ES-I3 (cell line): ENCODE data around the gene GAPT.

ENCODE experiments used
- H3K36me3 ChIP-seq: 2 replicates; pipeline ENCODE4 v1.6.1; 2013; ENCODE audit warnings: mild to moderate bottlenecking, low read length, control low read depth, moderate library complexity; ENCODE audit not compliant: insufficient read depth
- H3K4me1 ChIP-seq: 2 replicates; pipeline ENCODE4 v1.6.1; 2013; ENCODE audit warnings: mild to moderate bottlenecking, control low read depth, low read length; ENCODE audit not compliant: insufficient read depth
- H3K9ac ChIP-seq: 2 replicates; pipeline ENCODE4 v1.6.1; 2013; ENCODE audit warnings: low read depth, mild to moderate bottlenecking, low read length, moderate library complexity
- H3K9me3 ChIP-seq: 2 replicates; pipeline ENCODE4 v1.6.1; 2013; ENCODE audit warnings: mild to moderate bottlenecking, low read length, moderate library complexity; ENCODE audit not compliant: control insufficient read depth, insufficient read depth

GAPT gene

DNA sequence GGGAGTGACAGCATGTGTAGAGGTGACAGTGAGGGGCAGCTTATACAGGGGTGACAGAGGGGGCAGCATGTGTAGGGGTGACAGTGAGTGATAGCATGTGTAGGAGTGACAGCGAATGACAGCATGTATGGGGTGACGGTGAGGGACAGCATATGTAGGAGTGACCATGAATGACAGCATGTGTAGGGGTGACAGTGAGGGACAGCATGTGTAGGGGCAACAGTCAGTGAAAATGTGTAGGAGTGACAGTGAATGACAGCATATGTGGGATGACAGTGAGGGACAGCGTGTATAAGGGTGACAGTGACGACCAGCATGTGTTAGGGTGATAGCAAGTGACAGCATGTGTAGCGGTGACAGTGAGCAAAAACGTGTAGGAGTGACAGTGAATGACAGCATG, 9.4 kb upstream of the GAPT start:
- H3K4me1 ChIP-seq: no peaks in the 10 kb centered on the region
- H3K9ac ChIP-seq: no peak overlapping the region

DNA sequence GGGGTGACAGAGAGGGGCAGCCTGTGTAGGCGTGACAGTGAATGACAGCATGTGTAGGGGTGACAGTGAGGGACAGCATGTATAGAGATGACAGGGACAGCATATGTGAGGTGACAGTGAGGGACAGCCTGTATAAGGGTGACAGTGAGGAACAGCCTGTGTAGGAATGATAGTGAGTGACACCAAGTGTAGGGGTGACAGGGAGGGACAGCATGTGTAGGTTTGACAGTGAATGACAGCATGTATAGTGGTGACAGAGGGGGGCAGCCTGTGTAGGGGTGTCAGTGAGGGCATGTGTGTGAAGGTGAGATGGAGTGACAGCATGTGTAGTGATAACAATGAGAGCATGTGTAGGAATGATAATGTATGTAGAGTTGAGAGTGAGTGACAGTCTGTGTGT, 8.7 kb upstream of the GAPT start:
- no peaks in the 10 kb centered on the region for H3K4me1 ChIP-seq
- no peaks in the 10 kb centered on the region for H3K9me3 ChIP-seq
- H3K36me3 ChIP-seq: no peaks in the 10 kb centered on the region
- no peak overlapping the region for H3K9ac ChIP-seq

More for the DNA sequence above, 9.4 kb upstream of the GAPT start:
- Histone ChIP-seq H3K36me3 (no peaks in the 10 kb centered on the region), H3K9me3 (no peaks in the 10 kb centered on the region)

DNA sequence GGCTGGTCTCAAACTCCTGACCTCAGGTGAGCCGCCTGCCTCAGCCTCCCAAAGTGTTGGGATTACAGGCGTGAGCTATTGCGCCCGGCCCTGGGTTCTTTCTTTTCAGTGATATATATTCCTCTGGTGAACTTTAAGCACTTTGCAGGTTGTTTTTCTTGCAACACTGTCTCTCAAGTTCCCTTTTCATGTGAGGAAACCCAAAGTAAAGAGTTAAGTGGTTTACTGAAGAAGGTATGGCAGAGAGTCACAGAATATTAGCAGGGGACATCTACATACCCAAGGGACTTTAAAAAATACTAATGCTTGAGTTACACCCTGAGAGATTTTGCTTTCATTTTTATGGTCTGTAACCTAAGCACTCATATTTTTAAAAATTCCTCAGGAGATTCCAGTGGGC, 6.7 kb upstream of the GAPT start:
- Histone ChIP-seq H3K9ac (no peak overlapping the region), H3K36me3 (no peaks in the 10 kb centered on the region), H3K9me3 (no peaks in the 10 kb centered on the region), H3K4me1 (no peaks in the 10 kb centered on the region)

DNA sequence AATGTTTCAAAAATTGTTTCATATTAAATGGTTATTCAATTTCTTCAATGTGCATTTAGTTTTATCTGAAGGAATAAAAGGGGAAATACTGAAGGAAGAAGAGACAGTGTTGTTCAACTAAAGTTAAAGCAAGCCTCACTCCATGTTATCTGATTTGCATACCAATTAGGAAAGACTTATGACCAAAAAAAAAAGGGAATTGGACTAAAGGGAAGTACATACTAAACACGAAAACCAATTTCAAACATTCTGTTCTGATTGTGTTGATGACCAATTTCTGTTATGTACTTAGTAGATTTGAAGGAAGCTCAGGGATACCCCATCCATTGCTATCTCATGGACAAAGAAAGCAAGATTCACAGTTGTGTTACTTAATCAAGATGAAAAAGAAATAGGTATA, 4.9 kb upstream of the GAPT start:
- H3K36me3 ChIP-seq: no peaks in the 10 kb centered on the region
- H3K9me3 ChIP-seq: no peaks in the 10 kb centered on the region; the same call in 1 of the 2 replicates
- H3K4me1 ChIP-seq: peaks cover 6% of the 10 kb centered on the region; the same call in 1 of the 2 replicates
- no peak overlapping the region for H3K9ac ChIP-seq

DNA sequence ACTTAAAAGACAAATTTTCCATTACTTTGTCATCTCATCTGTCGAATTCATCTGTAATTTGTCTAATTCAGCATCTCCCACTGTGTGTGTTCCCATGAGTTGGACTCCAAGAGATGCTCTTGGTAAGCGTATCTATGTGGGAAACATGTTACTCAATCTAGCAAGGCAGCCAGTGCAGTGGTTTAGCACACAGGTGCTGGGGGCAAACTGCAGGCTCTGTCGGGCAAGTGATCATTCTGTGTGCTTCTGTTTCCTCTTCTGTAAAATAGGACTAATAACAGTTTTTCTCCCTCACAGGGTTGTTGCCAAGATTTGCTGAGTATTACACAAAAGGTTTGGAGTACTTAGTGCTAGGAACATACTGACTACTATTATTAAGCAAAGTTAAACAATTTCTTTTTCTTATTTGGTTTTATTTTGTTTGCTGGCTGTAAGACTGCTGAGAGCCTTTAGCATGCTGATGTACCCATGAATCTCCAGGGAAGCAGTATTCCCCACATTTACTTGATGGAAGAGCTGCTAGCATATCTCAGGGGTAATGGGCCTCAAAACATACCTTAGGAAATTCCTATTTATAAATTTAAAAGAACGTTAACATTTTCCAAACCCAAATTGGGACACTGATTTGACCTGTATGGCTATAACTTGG, 709 bp upstream of the GAPT start:
- Histone ChIP-seq H3K4me1 (peaks cover 8% of the 10 kb centered on the region; the same call in 1 of the 2 replicates), H3K36me3 (no peaks in the 10 kb centered on the region), H3K9ac (no peak overlapping the region), H3K9me3 (no peaks in the 10 kb centered on the region; the same call in 1 of the 2 replicates)

DNA sequence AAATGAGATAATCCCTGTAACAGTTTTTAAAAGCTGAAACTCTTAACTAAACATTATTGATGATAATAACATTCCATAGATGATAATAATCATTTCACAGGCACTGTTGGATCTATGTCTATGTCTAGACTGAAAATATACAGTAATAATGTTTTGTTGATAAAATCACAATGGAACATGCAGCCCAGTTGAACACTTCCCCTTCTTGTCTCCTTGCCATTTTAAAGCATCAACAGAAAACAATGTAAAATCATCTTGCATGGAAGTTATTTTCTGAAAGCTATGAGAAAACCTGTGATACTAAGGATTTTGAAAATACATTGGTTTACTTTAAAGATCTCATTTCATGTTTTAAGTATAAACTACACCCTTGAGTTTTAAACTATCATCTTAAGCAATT, 1.9 kb downstream of the GAPT start:
- H3K36me3 ChIP-seq: no peaks in the 10 kb centered on the region
- H3K4me1 ChIP-seq: peaks cover 8% of the 10 kb centered on the region; the same call in 1 of the 2 replicates
- no peaks in the 10 kb centered on the region; the same call in 1 of the 2 replicates for H3K9me3 ChIP-seq
- H3K9ac ChIP-seq: no peak overlapping the region

DNA sequence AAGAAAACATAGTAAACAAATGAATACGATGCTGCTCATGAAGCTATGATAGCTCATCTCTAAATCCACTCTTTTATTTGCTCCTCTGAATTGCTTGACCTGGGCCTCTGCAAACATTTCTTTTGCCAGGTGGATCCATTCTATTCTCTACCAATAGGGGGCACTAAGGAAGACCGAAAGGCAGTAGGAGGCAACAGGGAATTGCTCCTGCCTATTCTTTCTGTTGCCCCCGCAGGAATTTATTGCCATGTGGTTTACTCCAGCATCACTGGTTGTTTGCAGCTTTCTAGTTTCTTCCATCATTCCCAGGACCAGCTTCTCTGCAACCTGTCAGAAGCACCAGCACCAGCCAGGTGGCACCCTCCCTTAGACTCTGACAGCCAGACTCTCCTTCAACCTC, 5.3 kb downstream of the GAPT start:
- Histone ChIP-seq H3K9ac (no peak overlapping the region), H3K4me1 (peaks cover under 1% of the 10 kb centered on the region; the same call in 1 of the 2 replicates), H3K9me3 (no peaks in the 10 kb centered on the region), H3K36me3 (no peaks in the 10 kb centered on the region)

DNA sequence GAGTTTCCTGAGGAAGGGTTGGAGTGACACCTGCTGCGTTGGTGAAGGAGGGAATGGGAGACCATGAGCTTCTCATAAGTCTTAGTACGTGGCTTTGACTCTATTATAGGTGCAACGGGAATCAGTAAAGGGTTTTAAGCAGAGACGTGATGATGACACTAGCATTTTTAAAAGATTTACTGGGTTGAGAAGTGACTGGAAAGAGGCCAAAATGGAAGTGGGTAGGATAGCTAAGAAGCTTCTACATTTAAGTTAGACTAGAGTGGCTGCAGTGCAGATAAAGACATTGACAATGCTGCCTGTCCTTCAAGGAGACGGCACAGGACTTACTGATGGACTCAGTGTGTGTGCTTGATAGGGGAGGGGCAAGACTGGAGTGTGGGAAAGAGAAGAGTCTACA, 6.2 kb downstream of the GAPT start:
- Histone ChIP-seq H3K9me3 (no peaks in the 10 kb centered on the region), H3K4me1 (no peaks in the 10 kb centered on the region), H3K36me3 (no peaks in the 10 kb centered on the region), H3K9ac (no peak overlapping the region)

DNA sequence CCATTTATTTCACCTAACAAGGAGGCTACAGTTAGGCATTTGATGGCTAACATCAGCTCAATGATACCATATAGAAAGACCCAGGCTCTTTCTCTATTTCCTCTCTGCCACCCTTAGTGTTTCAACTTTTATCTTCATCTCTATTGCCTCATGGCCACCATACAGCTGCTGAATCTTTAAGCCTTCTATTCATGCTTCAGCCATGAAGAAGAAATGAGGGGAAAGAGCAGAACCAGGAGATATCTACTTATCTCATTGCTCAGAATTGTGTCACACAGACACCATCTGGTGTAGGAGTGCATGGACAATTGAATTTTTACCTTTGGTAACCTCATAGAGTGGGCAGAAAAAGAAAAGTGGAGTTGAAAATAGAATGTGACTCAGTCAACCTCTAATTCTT, 6.7 kb downstream of the GAPT start:
- Histone ChIP-seq H3K9me3 (no peaks in the 10 kb centered on the region), H3K36me3 (no peaks in the 10 kb centered on the region), H3K9ac (no peak overlapping the region)

DNA sequence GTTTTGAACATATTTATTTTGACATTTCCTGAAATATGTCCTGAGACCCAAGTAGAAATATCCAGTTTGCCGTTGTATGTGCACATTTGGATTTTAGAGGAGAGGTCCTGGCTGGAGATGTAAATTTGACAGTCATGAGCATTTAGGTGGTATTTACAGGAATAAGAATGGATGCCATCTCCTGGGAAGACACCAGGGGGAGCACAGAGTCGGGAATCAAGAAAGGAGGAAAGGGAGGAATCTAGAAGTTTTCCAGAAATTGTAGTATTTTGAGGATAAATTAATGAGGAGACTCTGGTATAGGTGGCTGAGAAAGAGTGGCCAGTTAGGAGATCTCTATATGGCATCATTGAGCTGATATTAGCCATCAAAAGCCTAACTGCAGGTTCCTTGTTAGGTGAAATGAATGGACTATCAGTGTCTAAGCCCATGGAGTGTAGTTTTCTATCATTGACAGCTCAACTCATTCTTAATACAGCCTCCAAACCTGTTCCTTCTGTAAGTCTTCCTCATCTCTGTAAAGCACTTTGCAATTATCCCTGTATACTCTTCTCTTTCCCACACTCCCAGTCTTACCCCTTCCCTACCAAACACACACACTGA, 7.2 kb downstream of the GAPT start:
- no peaks in the 10 kb centered on the region for H3K36me3 ChIP-seq
- no peak overlapping the region for H3K9ac ChIP-seq
- H3K9me3 ChIP-seq: no peaks in the 10 kb centered on the region
- H3K4me1 ChIP-seq: no peaks in the 10 kb centered on the region

More for the DNA sequence above, 6.7 kb downstream of the GAPT start:
- no peaks in the 10 kb centered on the region for H3K4me1 ChIP-seq

DNA sequence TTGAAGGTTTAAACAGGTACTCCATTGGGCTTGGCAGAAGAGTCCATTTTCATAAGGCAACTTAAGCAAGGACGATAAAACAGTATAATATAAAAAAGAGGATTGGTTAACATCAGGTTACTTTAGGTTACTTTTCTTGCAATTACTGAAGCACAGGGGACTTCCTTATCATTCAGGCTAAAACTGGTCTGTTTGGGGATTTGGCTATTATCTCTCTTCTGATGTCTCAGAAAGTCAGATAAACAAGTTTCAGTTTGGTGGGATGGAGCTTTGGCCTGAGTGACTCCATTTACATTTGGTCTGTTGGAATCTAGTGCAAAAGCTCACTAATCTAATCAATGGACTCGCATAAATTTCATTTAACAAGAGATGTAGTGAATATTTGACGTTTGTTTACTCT, 8.0 kb downstream of the GAPT start:
- H3K36me3 ChIP-seq: no peaks in the 10 kb centered on the region
- H3K4me1 ChIP-seq: 0 out of 2 replicates have a peak, but pooled peaks cover under 1% of the 10 kb centered on the region
- H3K9ac ChIP-seq: no peak overlapping the region
- H3K9me3 ChIP-seq: no peaks in the 10 kb centered on the region

DNA sequence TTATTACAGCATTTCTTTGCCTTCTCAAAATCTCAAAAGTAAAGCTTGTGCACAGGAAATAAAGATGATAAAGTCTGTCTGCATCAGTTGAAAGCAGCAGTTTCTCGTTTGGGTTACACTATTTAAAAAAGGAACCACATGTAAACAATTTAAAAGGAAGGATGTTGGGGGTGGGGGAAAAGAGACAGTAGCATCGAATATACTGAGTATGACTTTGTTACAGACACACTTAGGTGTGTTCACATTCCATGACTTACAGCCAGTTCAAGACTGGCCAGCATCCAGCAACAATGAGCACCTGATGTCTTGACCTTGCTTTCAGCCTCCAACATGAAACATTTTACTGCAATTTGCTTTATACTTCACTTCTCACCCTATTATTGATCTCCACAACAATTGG, 8.7 kb downstream of the GAPT start:
- H3K4me1 ChIP-seq: peaks cover 4% of the 10 kb centered on the region; the same call in 1 of the 2 replicates
- no peak overlapping the region for H3K9ac ChIP-seq
- no peaks in the 10 kb centered on the region for H3K36me3 ChIP-seq
- no peaks in the 10 kb centered on the region for H3K9me3 ChIP-seq

DNA sequence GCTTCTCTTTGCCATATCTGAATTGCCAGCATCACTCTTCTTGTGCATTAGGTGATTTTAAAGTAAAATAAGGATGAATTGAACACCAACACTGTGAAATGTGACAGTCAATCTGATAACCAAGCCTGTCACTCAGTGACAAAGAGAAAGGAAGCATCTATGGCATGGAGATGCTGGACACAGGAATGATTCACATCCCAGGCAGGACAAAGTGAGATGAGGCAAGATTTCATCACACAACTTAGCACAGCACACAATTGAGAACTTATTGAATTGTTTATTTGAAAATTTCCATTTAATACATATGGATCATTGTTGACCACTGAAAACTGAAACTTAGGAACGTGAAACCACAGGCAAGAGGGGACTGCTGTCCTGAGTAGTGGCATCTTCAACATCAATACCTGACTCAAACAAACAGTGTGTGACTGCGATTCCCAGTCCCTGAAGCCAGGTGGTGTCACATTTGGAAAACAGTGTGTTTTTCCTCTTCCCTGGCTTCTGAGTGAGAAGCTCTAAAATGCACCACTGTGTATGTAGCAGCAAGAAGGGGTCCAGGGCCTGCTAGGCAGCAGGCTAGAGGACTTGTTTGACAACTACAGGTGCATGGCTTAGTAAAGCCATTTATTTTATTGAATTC, 10.7 kb downstream of the GAPT start:
- Histone ChIP-seq H3K9ac (no peak overlapping the region), H3K4me1 (peaks cover 4% of the 10 kb centered on the region; the same call in 1 of the 2 replicates), H3K9me3 (no peaks in the 10 kb centered on the region), H3K36me3 (no peaks in the 10 kb centered on the region)

DNA sequence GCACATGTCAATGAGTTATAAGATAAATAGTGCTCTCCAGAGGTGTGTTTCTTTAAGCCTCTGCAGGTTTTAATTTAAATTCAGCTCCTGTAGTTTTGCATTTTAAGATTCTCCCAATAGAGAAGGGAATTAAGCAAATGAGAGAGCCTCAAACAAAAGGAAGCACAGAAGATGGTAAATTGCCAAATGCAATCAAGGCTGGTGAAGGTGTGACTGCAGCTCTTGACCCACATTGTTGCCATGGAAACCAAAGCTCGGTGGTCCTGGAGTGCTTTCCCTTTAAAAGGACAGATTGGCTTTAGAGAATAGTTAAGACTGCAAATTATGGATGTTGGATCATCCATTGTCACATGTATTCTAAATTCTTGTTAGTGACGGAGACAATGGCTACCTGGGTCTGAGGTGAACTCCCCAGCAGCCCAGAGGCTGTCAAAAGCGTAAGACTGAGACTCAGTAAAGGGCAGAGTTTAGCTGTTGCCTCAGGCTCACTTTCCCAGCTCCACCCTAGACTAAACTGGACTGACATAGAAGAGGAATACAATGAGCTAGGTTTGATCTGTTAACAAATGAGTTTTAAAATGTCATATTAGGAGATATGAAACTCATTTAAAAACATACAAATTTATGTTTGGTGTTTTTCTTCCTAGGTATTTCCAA, 12.3 kb downstream of the GAPT start:
- no peaks in the 10 kb centered on the region for H3K9me3 ChIP-seq

More for the DNA sequence above, 12.3 kb downstream of the GAPT start:
- no peaks in the 10 kb centered on the region for H3K36me3 ChIP-seq
- peaks cover 4% of the 10 kb centered on the region; the same call in 1 of the 2 replicates for H3K4me1 ChIP-seq
- H3K9ac ChIP-seq: no peak overlapping the region
